ENCODE results near the gene ZNF655. TPM values are rescaled to one million over a fixed set of nuclear protein-coding genes. Genes with fewer than 3 reads are reported as not detected.

ZNF655 gene
- total and polyA plus RNA-seq, 2 of the 4 experiments (the other 2 are of a cell fraction): 49.6 to 54.7 TPM

GRCh38 chr7:99594948-99595745 is 36.7 kb downstream of the ZNF655 start:
- DNase-seq: no peak
- BruUV-seq (replicated peaks): no TSS peak
- no peak overlapping the region for H3K27ac ChIP-seq (ENCODE audit: insufficient read depth, low read length)
- H3K36me3 ChIP-seq (ENCODE audit: control insufficient read depth, insufficient read depth, low read length): no peaks in the 10 kb centered on the region
- TF ChIP-seq CTCF (conservative IDR thresholded peaks at IDR 0.05; ENCODE audit: low read depth, low read length) (no peak), SMC3 (IDR thresholded peaks at IDR 0.05; ENCODE audit: low read depth, low read length) (no peak), FOS (IDR thresholded peaks at IDR 0.05; ENCODE audit: low read depth, low read length) (no peak), USF2 (IDR thresholded peaks at IDR 0.05; ENCODE audit: low read depth, low read length) (no peak), ELK1 (IDR thresholded peaks at IDR 0.05; ENCODE audit: borderline replicate concordance, low read depth, low read length) (no peak), RFX5 (IDR thresholded peaks at IDR 0.05; ENCODE audit: low read depth, low read length) (no peak), RCOR1 (IDR thresholded peaks at IDR 0.05; ENCODE audit: insufficient replicate concordance, low read length) (no peak)
- H3K9me1 ChIP-seq (ENCODE audit: insufficient read depth, low read length): no peaks in the 10 kb centered on the region
- H4K8ac ChIP-seq (ENCODE audit: low read depth in 2 of 2, low read length in 2 of 2): no peak overlapping the region
- no peak overlapping the region for H2BK120ac ChIP-seq (ENCODE audit: low read depth, low read length)
- H2AK9ac ChIP-seq (replicated peaks; ENCODE audit: low read depth, low read length, poor library complexity): no peak overlapping the region
- no peak overlapping the region for H3K18ac ChIP-seq (ENCODE audit: low read depth, low read length)
- no peak overlapping the region for H4K5ac ChIP-seq (ENCODE audit: low read depth, low read length)
- no peak overlapping the region for H4K91ac ChIP-seq (ENCODE audit: insufficient read depth, low read depth, low read length)
- POLR2A ChIA-PET (ENCODE audit: unreplicated experiment): no interaction called here
- no peak overlapping the region for H2BK15ac ChIP-seq (ENCODE audit: low read depth, low read length)
- H3K9me3 ChIP-seq (ENCODE audit: control insufficient read depth, insufficient read depth, low read length): no peaks in the 10 kb centered on the region
- no peaks in the 10 kb centered on the region for H3K4me1 ChIP-seq (ENCODE audit: control insufficient read depth, insufficient read depth, low read length)
- no peak overlapping the region for H3K4me3 ChIP-seq (ENCODE audit: insufficient read depth, low read depth, low read length)
- H3K4ac ChIP-seq (ENCODE audit: low read depth, low read length): no peak overlapping the region
- no peak overlapping the region for H3K56ac ChIP-seq (ENCODE audit: extremely low read depth, insufficient read depth, low read length)
- H2BK20ac ChIP-seq (ENCODE audit: low read depth, low read length): no peak overlapping the region
- no peak for ATAC-seq (ENCODE audit: low read depth)
- CTCF ChIA-PET: no interaction called here
- in situ Hi-C loops (cut with MboI; ENCODE audit: low sequenced_read_pairs): no loop called here
- no peak overlapping the region for H3K9ac ChIP-seq (ENCODE audit: low read depth, low read length)
- no peak overlapping the region for H2AK5ac ChIP-seq (ENCODE audit: low read depth, low read length)
- no peak overlapping the region for H3K14ac ChIP-seq (replicated peaks; ENCODE audit: low read depth, low read length)
- H3K23ac ChIP-seq (ENCODE audit: low read depth, low read length): no peak overlapping the region
- WGBS, 2 experiments (ENCODE audit: extremely low coverage in 2 of 2, insufficient read length in 1 of 2): no CpG with 5 or more reads among the region's 7 CpGs
- intact Hi-C loops (cut with micrococcal nuclease): no loop called here
- no peak overlapping the region for H3K4me2 ChIP-seq (ENCODE audit: low read depth, low read length)
- no peaks in the 10 kb centered on the region for H4K20me1 ChIP-seq (ENCODE audit: insufficient read depth, low read length)
- H2AFZ ChIP-seq (replicated peaks; ENCODE audit: low read length, poor library complexity): no peak overlapping the region
- dilution Hi-C loops (cut with HindIII; ENCODE audit: low sequenced_read_pairs, unreplicated experiment): no loop called here
- no peaks in the 10 kb centered on the region for H3K27me3 ChIP-seq (ENCODE audit: control insufficient read depth, insufficient read depth, low read length)
- no peaks in the 10 kb centered on the region for H3K79me1 ChIP-seq (ENCODE audit: low read depth in 1 of 2, low read length in 2 of 2)
- H2BK5ac ChIP-seq (ENCODE audit: low read depth, low read length, poor library complexity, severe bottlenecking): no peak overlapping the region

Data from IMR-90 (cell line).